Neuronal stem cell (in vitro differentiated cells): ENCODE data around the gene CARD14.

ENCODE experiments used
- DNase-seq: peaks from one replicate; pipeline ENCODE4 v3.0.0-alpha.2; 2013; ENCODE audit warnings: low spot score
- H2AFZ ChIP-seq: one replicate; pipeline ENCODE4 v1.6.1; 2013; ENCODE audit warnings: mild to moderate bottlenecking, low read length, inconsistent platforms
- H2AK5ac ChIP-seq: 2 replicates; pipeline ENCODE4 v1.6.1; 2013; ENCODE audit warnings: low read depth, mild to moderate bottlenecking, inconsistent platforms, low read length, moderate library complexity, mixed read lengths
- H2BK120ac ChIP-seq: 2 replicates; pipeline ENCODE4 v1.6.1; 2013; ENCODE audit warnings: low read depth, mild to moderate bottlenecking, inconsistent platforms, low read length, moderate library complexity, mixed read lengths
- H2BK12ac ChIP-seq: one replicate; pipeline ENCODE4 v1.6.1; 2013; ENCODE audit warnings: low read length, inconsistent platforms
- H2BK15ac ChIP-seq: 2 replicates; pipeline ENCODE4 v1.6.1; 2013; ENCODE audit warnings: mild to moderate bottlenecking, low read length, inconsistent platforms, mixed read lengths
- H2BK5ac ChIP-seq: one replicate; pipeline ENCODE4 v1.6.1; 2013; ENCODE audit warnings: inconsistent platforms, mild to moderate bottlenecking, low read length, moderate library complexity
- H3K14ac ChIP-seq: one replicate; pipeline ENCODE4 v1.6.1; 2013; ENCODE audit warnings: low read length, inconsistent platforms
- H3K18ac ChIP-seq: 2 replicates; pipeline ENCODE4 v1.6.1; 2013; ENCODE audit warnings: low read length, inconsistent platforms
- H3K23ac ChIP-seq: 2 replicates; pipeline ENCODE4 v1.6.1; 2013; ENCODE audit warnings: low read depth, mild to moderate bottlenecking, mixed read lengths, low read length, inconsistent platforms; ENCODE audit not compliant: poor library complexity
- H3K27ac ChIP-seq: replicated peaks from 3 replicates; pipeline ENCODE4 v1.5.1; 2013; ENCODE audit warnings: low read length, inconsistent platforms
- H3K27me3 ChIP-seq, 3 experiments: 2 replicates each; pipeline ENCODE4 v1.6.1; 2013; ENCODE audit warnings: low read length in 3 of 3, mild to moderate bottlenecking in 2 of 3, inconsistent platforms in 1 of 3, low read depth in 1 of 3, mixed read lengths in 1 of 3, moderate library complexity in 1 of 3; ENCODE audit not compliant: control insufficient read depth in 3 of 3, insufficient read depth in 3 of 3
- H3K36me3 ChIP-seq, 2 donors: replicated peaks in 1 of 2; 2 replicates each; pipeline ENCODE4 v1.6.1; 2013; ENCODE audit warnings: low read length in 2 of 2; ENCODE audit not compliant: control insufficient read depth in 2 of 2, insufficient read depth in 2 of 2
- H3K4ac ChIP-seq: 2 replicates; pipeline ENCODE4 v1.6.1; 2013; ENCODE audit warnings: inconsistent platforms, mild to moderate bottlenecking, low read length, moderate library complexity
- H3K4me1 ChIP-seq, 2 donors: 1 replicate in 1 of 2; 2 replicates in 1 of 2; pipeline ENCODE4 v1.6.1; 2013; ENCODE audit warnings: low read length in 2 of 2, low read depth in 1 of 2; ENCODE audit not compliant: control insufficient read depth in 2 of 2, insufficient read depth in 1 of 2
- H3K4me2 ChIP-seq: one replicate; pipeline ENCODE4 v1.6.1; 2013; ENCODE audit warnings: mild to moderate bottlenecking, low read length, inconsistent platforms; ENCODE audit not compliant: insufficient read depth, poor library complexity, severe bottlenecking
- H3K4me3 ChIP-seq, 2 donors: 2 replicates each; pipeline ENCODE4 v1.5.1; 2013; ENCODE audit warnings: low read length in 2 of 2, mild to moderate bottlenecking in 2 of 2, inconsistent platforms in 1 of 2, moderate library complexity in 1 of 2
- H3K79me1 ChIP-seq: one replicate; pipeline ENCODE4 v1.6.1; 2013; ENCODE audit warnings: low read depth, mild to moderate bottlenecking, inconsistent platforms, low read length, moderate library complexity
- H3K9ac ChIP-seq: one replicate; pipeline ENCODE4 v1.6.1; 2013; ENCODE audit warnings: mild to moderate bottlenecking, low read depth, low read length, inconsistent platforms; ENCODE audit not compliant: poor library complexity
- H3K9me3 ChIP-seq, 2 donors: replicated peaks in 1 of 2; 2 replicates each; pipeline versions ENCODE3 to v1.6.1; 2013; ENCODE audit warnings: low read length in 2 of 2, mild to moderate bottlenecking in 2 of 2, inconsistent platforms in 1 of 2, low read depth in 1 of 2, mixed read lengths in 1 of 2, moderate library complexity in 1 of 2; ENCODE audit not compliant: control insufficient read depth in 2 of 2, insufficient read depth in 1 of 2
- H4K8ac ChIP-seq: one replicate; pipeline ENCODE4 v1.6.1; 2013; ENCODE audit warnings: low read depth, mild to moderate bottlenecking, inconsistent platforms, low read length, moderate library complexity
- H4K91ac ChIP-seq: one replicate; pipeline ENCODE4 v1.6.1; 2013; ENCODE audit warnings: low read length, low read depth, mild to moderate bottlenecking, inconsistent platforms; ENCODE audit not compliant: poor library complexity
- WGBS, 2 donors: extraction: QIAGEN DNeasy Blood & Tissue Kit; methylation state at CpG; one replicate each; pipeline ENCODE4 v1.1.7; 2013; ENCODE audit warnings: missing lambda C conversion rate in 2 of 2, mixed read lengths in 1 of 2; ENCODE audit not compliant: insufficient read length in 2 of 2, insufficient replicate concordance in 1 of 2; ENCODE audit errors: extremely low coverage in 2 of 2; 5-methylcytosine and 5-hydroxymethylcytosine counted together

CARD14 gene

GRCh38 chr17:80217703-80218362, 48.0 kb downstream of the CARD14 start:
- H3K18ac ChIP-seq: no peak overlapping the region
- no CpG with 5 or more reads among the region's 13 CpGs for WGBS, 2 donors
- no peak overlapping the region for H2BK5ac ChIP-seq

DNA sequence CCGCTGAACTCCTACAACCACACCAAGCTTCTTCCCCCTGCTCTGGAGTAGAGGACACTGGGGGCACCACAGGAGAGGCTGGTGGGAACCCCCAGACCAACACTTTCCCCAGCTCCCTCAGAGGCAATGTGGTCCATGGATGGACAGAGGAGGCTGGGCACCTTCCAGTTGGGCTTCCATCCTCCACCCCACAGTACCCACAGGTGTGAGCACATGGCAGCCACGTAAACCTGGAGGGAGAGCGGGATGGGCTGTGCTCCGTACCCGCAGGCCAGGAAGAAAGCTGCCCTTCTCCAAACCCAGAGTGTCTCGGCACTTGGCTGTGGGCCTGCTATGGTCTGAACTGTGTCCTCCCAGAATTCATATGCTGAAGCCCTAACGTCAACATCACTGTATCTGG, 48.6 kb downstream of the CARD14 start:
- Histone ChIP-seq H3K14ac (no peak overlapping the region), H3K27me3 (no peaks in the 10 kb centered on the region), H3K23ac (peak overlapping the region; percentile 58), H3K9me3 (no peaks in the 10 kb centered on the region), H3K4me1 (peaks cover 7 to 14% of the 10 kb centered on the region in 2 donors), H3K9ac (no peak overlapping the region), H3K79me1 (peaks cover 7% of the 10 kb centered on the region), H3K4me3 (no peak overlapping the region), H2AFZ (no peak overlapping the region), H3K4ac (no peak overlapping the region), H3K18ac (no peak overlapping the region), H2BK120ac (no peak overlapping the region), H2BK5ac (no peak overlapping the region), H3K36me3 (peaks cover 9 to 31% of the 10 kb centered on the region in 2 donors), H2BK15ac (no peak overlapping the region), H4K91ac (no peak overlapping the region), H2BK12ac (no peak overlapping the region), H2AK5ac (no peak overlapping the region), H3K4me2 (no peak overlapping the region), H4K8ac (no peak overlapping the region), H3K27ac (no peak overlapping the region)
- WGBS, 2 donors: no CpG with 5 or more reads among the region's 7 CpGs
- DNase-seq: no peak

More at GRCh38 chr17:80217703-80218362, 48.0 kb downstream of the CARD14 start:
- Histone ChIP-seq H2AFZ (no peak overlapping the region), H3K4me1 (peaks cover 7 to 14% of the 10 kb centered on the region in 2 donors), H4K91ac (no peak overlapping the region), H4K8ac (no peak overlapping the region), H3K14ac (no peak overlapping the region), H3K79me1 (peaks cover 7% of the 10 kb centered on the region), H2BK15ac (no peak overlapping the region), H3K9ac (no peak overlapping the region), H3K4me3 (peak overlapping the region in 1 of 2 donors; percentile 42), H3K9me3 (no peaks in the 10 kb centered on the region), H3K27ac (no peak overlapping the region), H3K4me2 (no peak overlapping the region), H3K23ac (peak overlapping the region; percentile 58), H2BK12ac (no peak overlapping the region), H3K36me3 (peaks cover 7 to 25% of the 10 kb centered on the region in 2 donors), H2AK5ac (no peak overlapping the region), H3K4ac (no peak overlapping the region), H3K27me3 (no peaks in the 10 kb centered on the region), H2BK120ac (no peak overlapping the region)
- no peak for DNase-seq

GRCh38 chr17:80219013-80219762, 49.4 kb downstream of the CARD14 start:
- H2BK5ac ChIP-seq: no peak overlapping the region

GRCh38 chr17:80219763-80220053, 49.9 kb downstream of the CARD14 start:
- Histone ChIP-seq H3K18ac (peak overlapping the region; percentile 96), H3K79me1 (peaks cover 5% of the 10 kb centered on the region), H3K36me3 (peaks cover 8 to 23% of the 10 kb centered on the region in 2 donors), H2AFZ (peak overlapping the region; percentile 99), H3K27ac (no peak overlapping the region), H3K9me3 (no peaks in the 10 kb centered on the region), H2BK5ac (no peak overlapping the region), H3K14ac (peak overlapping the region; percentile 97), H2BK120ac (peak overlapping the region; percentile 83), H3K4ac (peak overlapping the region; percentile 77), H3K4me2 (peak overlapping the region; percentile 99), H3K27me3 (no peaks in the 10 kb centered on the region), H2BK12ac (peak overlapping the region; percentile 46), H3K4me1 (peaks cover 10 to 14% of the 10 kb centered on the region in 2 donors), H3K23ac (peak overlapping the region; percentile 87), H4K8ac (peak overlapping the region; percentile 72), H3K9ac (peak overlapping the region; percentile 99), H2BK15ac (peak overlapping the region; percentile 87), H3K4me3 (peak overlapping the region; percentile 61 to 84), H4K91ac (no peak overlapping the region), H2AK5ac (peak overlapping the region; percentile 93)
- DNase-seq: no peak
- WGBS, 2 donors: no CpG with 5 or more reads among the region's 5 CpGs

More at GRCh38 chr17:80219013-80219762, 49.4 kb downstream of the CARD14 start:
- Histone ChIP-seq H2BK12ac (no peak overlapping the region), H3K14ac (no peak overlapping the region), H4K8ac (no peak overlapping the region), H3K18ac (peak overlapping the region; percentile 96), H3K4me1 (peaks cover 7 to 14% of the 10 kb centered on the region in 2 donors), H4K91ac (no peak overlapping the region), H3K9me3 (no peaks in the 10 kb centered on the region), H3K23ac (peak overlapping the region; percentile 87), H3K4ac (no peak overlapping the region), H3K4me2 (peak overlapping the region; percentile 99), H3K36me3 (peaks cover 8 to 25% of the 10 kb centered on the region in 2 donors), H3K27ac (no peak overlapping the region), H3K9ac (peak overlapping the region; percentile 99), H3K4me3 (peak overlapping the region; percentile 61 to 84), H2BK120ac (no peak overlapping the region), H2BK15ac (peak overlapping the region; percentile 87), H3K79me1 (peaks cover 7% of the 10 kb centered on the region), H3K27me3 (no peaks in the 10 kb centered on the region), H2AK5ac (peak overlapping the region; percentile 93), H2AFZ (peak overlapping the region; percentile 99)
- WGBS, 2 donors: no CpG with 5 or more reads among the region's 15 CpGs
- DNase-seq: no peak
